ENCODE data around the gene SUMO4.

The SUMO4 gene

GRCh38 chr6:149373511-149373910, 26.6 kb upstream of the SUMO4 start:
- ATAC-seq: no peak
- no peak for TF ChIP-seq PPARA (CRISPR knock-in tag; IDR thresholded peaks at IDR 0.05; ENCODE audit: borderline replicate concordance)
- TF ChIP-seq POU6F1 (CRISPR knock-in tag; IDR thresholded peaks at IDR 0.05; ENCODE audit: borderline replicate concordance, low read depth): no peak
- no peak for TF ChIP-seq BACH2 (CRISPR knock-in tag; IDR thresholded peaks at IDR 0.05; ENCODE audit: borderline replicate concordance)
- TF ChIP-seq, protein P1, sequence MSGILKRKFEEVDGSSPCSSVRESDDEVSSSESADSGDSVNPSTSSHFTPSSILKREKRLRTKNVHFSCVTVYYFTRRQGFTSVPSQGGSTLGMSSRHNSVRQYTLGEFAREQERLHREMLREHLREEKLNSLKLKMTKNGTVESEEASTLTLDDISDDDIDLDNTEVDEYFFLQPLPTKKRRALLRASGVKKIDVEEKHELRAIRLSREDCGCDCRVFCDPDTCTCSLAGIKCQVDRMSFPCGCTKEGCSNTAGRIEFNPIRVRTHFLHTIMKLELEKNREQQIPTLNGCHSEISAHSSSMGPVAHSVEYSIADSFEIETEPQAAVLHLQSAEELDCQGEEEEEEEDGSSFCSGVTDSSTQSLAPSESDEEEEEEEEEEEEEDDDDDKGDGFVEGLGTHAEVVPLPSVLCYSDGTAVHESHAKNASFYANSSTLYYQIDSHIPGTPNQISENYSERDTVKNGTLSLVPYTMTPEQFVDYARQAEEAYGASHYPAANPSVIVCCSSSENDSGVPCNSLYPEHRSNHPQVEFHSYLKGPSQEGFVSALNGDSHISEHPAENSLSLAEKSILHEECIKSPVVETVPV (CRISPR knock-in tag; IDR thresholded peaks at IDR 0.05): no peak
- no peak for TF ChIP-seq GLIS3 (CRISPR knock-in tag; IDR thresholded peaks at IDR 0.05)
- TF ChIP-seq, protein P2, sequence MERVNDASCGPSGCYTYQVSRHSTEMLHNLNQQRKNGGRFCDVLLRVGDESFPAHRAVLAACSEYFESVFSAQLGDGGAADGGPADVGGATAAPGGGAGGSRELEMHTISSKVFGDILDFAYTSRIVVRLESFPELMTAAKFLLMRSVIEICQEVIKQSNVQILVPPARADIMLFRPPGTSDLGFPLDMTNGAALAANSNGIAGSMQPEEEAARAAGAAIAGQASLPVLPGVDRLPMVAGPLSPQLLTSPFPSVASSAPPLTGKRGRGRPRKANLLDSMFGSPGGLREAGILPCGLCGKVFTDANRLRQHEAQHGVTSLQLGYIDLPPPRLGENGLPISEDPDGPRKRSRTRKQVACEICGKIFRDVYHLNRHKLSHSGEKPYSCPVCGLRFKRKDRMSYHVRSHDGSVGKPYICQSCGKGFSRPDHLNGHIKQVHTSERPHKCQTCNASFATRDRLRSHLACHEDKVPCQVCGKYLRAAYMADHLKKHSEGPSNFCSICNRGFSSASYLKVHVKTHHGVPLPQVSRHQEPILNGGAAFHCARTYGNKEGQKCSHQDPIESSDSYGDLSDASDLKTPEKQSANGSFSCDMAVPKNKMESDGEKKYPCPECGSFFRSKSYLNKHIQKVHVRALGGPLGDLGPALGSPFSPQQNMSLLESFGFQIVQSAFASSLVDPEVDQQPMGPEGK (CRISPR knock-in tag; IDR thresholded peaks at IDR 0.05; ENCODE audit: borderline replicate concordance): no peak
- no peak for TF ChIP-seq ZNF8 (CRISPR knock-in tag; IDR thresholded peaks at IDR 0.05)
- TF ChIP-seq, protein P3, sequence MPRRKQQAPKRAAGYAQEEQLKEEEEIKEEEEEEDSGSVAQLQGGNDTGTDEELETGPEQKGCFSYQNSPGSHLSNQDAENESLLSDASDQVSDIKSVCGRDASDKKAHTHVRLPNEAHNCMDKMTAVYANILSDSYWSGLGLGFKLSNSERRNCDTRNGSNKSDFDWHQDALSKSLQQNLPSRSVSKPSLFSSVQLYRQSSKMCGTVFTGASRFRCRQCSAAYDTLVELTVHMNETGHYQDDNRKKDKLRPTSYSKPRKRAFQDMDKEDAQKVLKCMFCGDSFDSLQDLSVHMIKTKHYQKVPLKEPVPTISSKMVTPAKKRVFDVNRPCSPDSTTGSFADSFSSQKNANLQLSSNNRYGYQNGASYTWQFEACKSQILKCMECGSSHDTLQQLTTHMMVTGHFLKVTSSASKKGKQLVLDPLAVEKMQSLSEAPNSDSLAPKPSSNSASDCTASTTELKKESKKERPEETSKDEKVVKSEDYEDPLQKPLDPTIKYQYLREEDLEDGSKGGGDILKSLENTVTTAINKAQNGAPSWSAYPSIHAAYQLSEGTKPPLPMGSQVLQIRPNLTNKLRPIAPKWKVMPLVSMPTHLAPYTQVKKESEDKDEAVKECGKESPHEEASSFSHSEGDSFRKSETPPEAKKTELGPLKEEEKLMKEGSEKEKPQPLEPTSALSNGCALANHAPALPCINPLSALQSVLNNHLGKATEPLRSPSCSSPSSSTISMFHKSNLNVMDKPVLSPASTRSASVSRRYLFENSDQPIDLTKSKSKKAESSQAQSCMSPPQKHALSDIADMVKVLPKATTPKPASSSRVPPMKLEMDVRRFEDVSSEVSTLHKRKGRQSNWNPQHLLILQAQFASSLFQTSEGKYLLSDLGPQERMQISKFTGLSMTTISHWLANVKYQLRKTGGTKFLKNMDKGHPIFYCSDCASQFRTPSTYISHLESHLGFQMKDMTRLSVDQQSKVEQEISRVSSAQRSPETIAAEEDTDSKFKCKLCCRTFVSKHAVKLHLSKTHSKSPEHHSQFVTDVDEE (CRISPR knock-in tag; IDR thresholded peaks at IDR 0.05): no peak
- no peak for TF ChIP-seq SNAI2 (CRISPR knock-in tag; IDR thresholded peaks at IDR 0.05)
- TF ChIP-seq TCF4 (CRISPR knock-in tag; IDR thresholded peaks at IDR 0.05; ENCODE audit: borderline replicate concordance): no peak
- TF ChIP-seq ZFP30 (CRISPR knock-in tag; IDR thresholded peaks at IDR 0.05): no peak
- no peak for TF ChIP-seq CSDC2 (CRISPR knock-in tag; IDR thresholded peaks at IDR 0.05)
- TF ChIP-seq RARB (CRISPR knock-in tag; IDR thresholded peaks at IDR 0.05): no peak
- TF ChIP-seq ISL1 (CRISPR knock-in tag; IDR thresholded peaks at IDR 0.05): no peak
- TF ChIP-seq OSR1 (CRISPR knock-in tag; IDR thresholded peaks at IDR 0.05): no peak
- TF ChIP-seq ZNF70 (CRISPR knock-in tag; IDR thresholded peaks at IDR 0.05): no peak
- no peak for TF ChIP-seq ZC3H10 (CRISPR knock-in tag; IDR thresholded peaks at IDR 0.05)
- TF ChIP-seq ESRRG (CRISPR knock-in tag; IDR thresholded peaks at IDR 0.05): no peak
- TF ChIP-seq ZNF565 (CRISPR knock-in tag; conservative IDR thresholded peaks at IDR 0.05; ENCODE audit: low read depth): no peak
- no peak for TF ChIP-seq TOX (CRISPR knock-in tag; IDR thresholded peaks at IDR 0.05; ENCODE audit: borderline replicate concordance)

DNA sequence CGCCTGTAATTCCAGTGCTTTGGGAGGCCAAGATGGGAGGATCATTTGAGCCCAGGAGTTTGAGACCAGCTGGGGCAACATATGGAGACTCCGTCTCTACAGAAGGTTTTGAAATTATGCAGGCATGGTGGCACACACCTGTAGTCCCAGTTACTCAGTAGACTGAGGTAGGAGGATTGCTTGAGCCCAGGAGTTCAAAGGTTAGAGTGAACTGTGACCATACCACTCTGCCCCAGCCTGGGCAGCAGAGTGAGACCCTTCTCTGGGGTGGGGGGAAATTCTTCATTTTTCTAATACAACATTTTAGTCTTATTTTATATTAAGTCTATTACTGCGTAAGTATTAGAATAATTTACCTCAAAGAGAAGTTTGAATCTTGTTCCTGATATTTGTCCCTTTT, 20.1 kb upstream of the SUMO4 start:
- ATAC-seq: no peak
- TF ChIP-seq, protein P1 (CRISPR knock-in tag; IDR thresholded peaks at IDR 0.05): no peak
- TF ChIP-seq ZC3H10 (CRISPR knock-in tag; IDR thresholded peaks at IDR 0.05) (no peak), ZNF70 (CRISPR knock-in tag; IDR thresholded peaks at IDR 0.05) (no peak), BACH2 (CRISPR knock-in tag; IDR thresholded peaks at IDR 0.05; ENCODE audit: borderline replicate concordance) (no peak), GLIS3 (CRISPR knock-in tag; IDR thresholded peaks at IDR 0.05) (no peak), ARNTL (CRISPR knock-in tag; IDR thresholded peaks at IDR 0.05; ENCODE audit: borderline replicate concordance, low read depth) (no peak), POU6F1 (CRISPR knock-in tag; IDR thresholded peaks at IDR 0.05; ENCODE audit: borderline replicate concordance, low read depth) (no peak)
- TF ChIP-seq, protein P4, sequence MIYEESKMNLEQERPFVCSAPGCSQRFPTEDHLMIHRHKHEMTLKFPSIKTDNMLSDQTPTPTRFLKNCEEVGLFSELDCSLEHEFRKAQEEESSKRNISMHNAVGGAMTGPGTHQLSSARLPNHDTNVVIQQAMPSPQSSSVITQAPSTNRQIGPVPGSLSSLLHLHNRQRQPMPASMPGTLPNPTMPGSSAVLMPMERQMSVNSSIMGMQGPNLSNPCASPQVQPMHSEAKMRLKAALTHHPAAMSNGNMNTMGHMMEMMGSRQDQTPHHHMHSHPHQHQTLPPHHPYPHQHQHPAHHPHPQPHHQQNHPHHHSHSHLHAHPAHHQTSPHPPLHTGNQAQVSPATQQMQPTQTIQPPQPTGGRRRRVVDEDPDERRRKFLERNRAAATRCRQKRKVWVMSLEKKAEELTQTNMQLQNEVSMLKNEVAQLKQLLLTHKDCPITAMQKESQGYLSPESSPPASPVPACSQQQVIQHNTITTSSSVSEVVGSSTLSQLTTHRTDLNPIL (CRISPR knock-in tag; IDR thresholded peaks at IDR 0.05; ENCODE audit: low read depth): no peak

Data from SK-N-SH treated with all-trans-retinoic acid at 6 μM for 48 hours (cell line).